Fibroblast of lung (primary cell): ENCODE measurements around the gene KIF6. TPM values are rescaled to one million over a fixed set of nuclear protein-coding genes. Genes with fewer than 3 reads are reported as not detected.

Source experiments
- DNase-seq, 2 donors: peaks; one replicate each; pipeline versions ENCODE4 v3.0.0 to v3.0.0-alpha.2; 2010; ENCODE audit warnings: low read depth in 2 of 2
- H2AFZ ChIP-seq: 2 replicates; pipeline ENCODE4 v1.5.1; 2012; ENCODE audit warnings: low read length, control low read depth, inconsistent platforms
- H3K27ac ChIP-seq: 2 replicates; pipeline ENCODE4 v1.5.1; 2011; ENCODE audit warnings: low read length, control low read depth; ENCODE audit not compliant: insufficient read depth
- H3K27me3 ChIP-seq: 2 replicates; pipeline ENCODE4 v1.5.1; 2011; ENCODE audit warnings: mild to moderate bottlenecking, low read length; ENCODE audit not compliant: control insufficient read depth, insufficient read depth
- H3K36me3 ChIP-seq: 2 replicates; pipeline ENCODE4 v1.5.1; 2011; ENCODE audit warnings: low read length; ENCODE audit not compliant: control insufficient read depth, insufficient read depth
- H3K4me1 ChIP-seq: 2 replicates; pipeline ENCODE4 v1.5.1; 2011; ENCODE audit warnings: low read length; ENCODE audit not compliant: control insufficient read depth, insufficient read depth; ENCODE audit errors: extremely low read depth
- H3K4me2 ChIP-seq: 2 replicates; pipeline ENCODE4 v1.5.1; 2011; ENCODE audit warnings: low read length, control low read depth; ENCODE audit not compliant: insufficient read depth; ENCODE audit errors: extremely low read depth
- H3K4me3 ChIP-seq, 4 experiments: fragments of 200-600 bp in 1 of 4; sonication (generic) in 1 of 4; replicated peaks in 1 of 4; 2 replicates each; pipeline ENCODE4 v1.5.1; 2011 to 2016; ENCODE audit warnings: low read length in 4 of 4, low read depth in 3 of 4, mild to moderate bottlenecking in 3 of 4, control low read depth in 2 of 4, inconsistent platforms in 1 of 4, mixed read lengths in 1 of 4; ENCODE audit not compliant: insufficient read depth in 1 of 4; ENCODE audit errors: control extremely low read depth in 1 of 4
- H3K79me2 ChIP-seq: 2 replicates; pipeline ENCODE4 v1.5.1; 2012; ENCODE audit warnings: mild to moderate bottlenecking, low read length, inconsistent platforms; ENCODE audit not compliant: control insufficient read depth, insufficient read depth
- H3K9ac ChIP-seq: 2 replicates; pipeline ENCODE4 v1.5.1; 2011; ENCODE audit warnings: mild to moderate bottlenecking, low read length, control low read depth; ENCODE audit not compliant: insufficient read depth
- H3K9me3 ChIP-seq: 2 replicates; pipeline ENCODE4 v1.5.1; 2012; ENCODE audit warnings: low read depth, low read length; ENCODE audit not compliant: control insufficient read depth, insufficient read depth
- H4K20me1 ChIP-seq: 2 replicates; pipeline ENCODE4 v1.5.1; 2011; ENCODE audit warnings: low read length; ENCODE audit not compliant: control insufficient read depth, insufficient read depth; ENCODE audit errors: extremely low read depth
- EZH2 ChIP-seq: IDR thresholded peaks from 2 replicates; pipeline ENCODE4 v1.5.1; 2012; ENCODE audit warnings: low read length, control low read depth, mild to moderate bottlenecking; ENCODE audit errors: missing control alignments
- polyA plus RNA-seq, 2 donors: library from polyadenylated mRNA; depleted of rRNA in 1 of 2; stranded (reverse) in 1 of 2; unstranded in 1 of 2; fragments of >200 nt; gene quantifications; 2 replicates each; pipeline ENCODE4 v1.2.1, GENCODE V29; 2011 to 2012; ENCODE audit warnings: missing spikeins in 1 of 2
- total RNA-seq: library from RNA; depleted of rRNA; stranded (reverse); fragments of >200 nt; gene quantifications from 2 replicates; pipeline ENCODE4 v1.2.1, GENCODE V29; 2014
- TF ChIP-seq, protein P1 (sequence below), 2 donors: IDR thresholded peaks in 1 of 2; conservative IDR thresholded peaks in 1 of 2; 1 replicate in 1 of 2; 2 replicates in 1 of 2; pipeline ENCODE4 v1.5.1; 2011 to 2012; ENCODE audit warnings: low read length in 2 of 2, control low read depth in 1 of 2, inconsistent platforms in 1 of 2, low read depth in 1 of 2, mild to moderate bottlenecking in 1 of 2

The KIF6 gene
- total and polyA plus RNA-seq, 2 donors (not counting 1 experiment from before 2014, with no cell fraction given) = 0.24 to 0.83 TPM

- Histone ChIP-seq H3K4me1 (peaks cover 2% of the 10 kb centered on the region), H3K27me3 (no peaks in the 10 kb centered on the region), H3K27ac (no peak overlapping the region), H2AFZ (no peak overlapping the region), H3K79me2 (no peaks in the 10 kb centered on the region), H4K20me1 (no peaks in the 10 kb centered on the region), H3K9ac (no peak overlapping the region), H3K4me2 (no peak overlapping the region), H3K36me3 (no peaks in the 10 kb centered on the region), H3K4me3 (no peak overlapping the region), H3K9me3 (no peaks in the 10 kb centered on the region)
- no peak for TF ChIP-seq EZH2
- TF ChIP-seq, protein P1, sequence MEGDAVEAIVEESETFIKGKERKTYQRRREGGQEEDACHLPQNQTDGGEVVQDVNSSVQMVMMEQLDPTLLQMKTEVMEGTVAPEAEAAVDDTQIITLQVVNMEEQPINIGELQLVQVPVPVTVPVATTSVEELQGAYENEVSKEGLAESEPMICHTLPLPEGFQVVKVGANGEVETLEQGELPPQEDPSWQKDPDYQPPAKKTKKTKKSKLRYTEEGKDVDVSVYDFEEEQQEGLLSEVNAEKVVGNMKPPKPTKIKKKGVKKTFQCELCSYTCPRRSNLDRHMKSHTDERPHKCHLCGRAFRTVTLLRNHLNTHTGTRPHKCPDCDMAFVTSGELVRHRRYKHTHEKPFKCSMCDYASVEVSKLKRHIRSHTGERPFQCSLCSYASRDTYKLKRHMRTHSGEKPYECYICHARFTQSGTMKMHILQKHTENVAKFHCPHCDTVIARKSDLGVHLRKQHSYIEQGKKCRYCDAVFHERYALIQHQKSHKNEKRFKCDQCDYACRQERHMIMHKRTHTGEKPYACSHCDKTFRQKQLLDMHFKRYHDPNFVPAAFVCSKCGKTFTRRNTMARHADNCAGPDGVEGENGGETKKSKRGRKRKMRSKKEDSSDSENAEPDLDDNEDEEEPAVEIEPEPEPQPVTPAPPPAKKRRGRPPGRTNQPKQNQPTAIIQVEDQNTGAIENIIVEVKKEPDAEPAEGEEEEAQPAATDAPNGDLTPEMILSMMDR (conservative IDR thresholded peaks at IDR 0.05 in 1 of 2, IDR thresholded peaks at IDR 0.05 in 1 of 2; ENCODE audit: low read depth in 1 of 2, low read length in 2 of 2) = no peak
- DNase-seq = no peak
Observed at GRCh38 chr6:39567091-39567490, 158.1 kb downstream of the KIF6 start.

DNA sequence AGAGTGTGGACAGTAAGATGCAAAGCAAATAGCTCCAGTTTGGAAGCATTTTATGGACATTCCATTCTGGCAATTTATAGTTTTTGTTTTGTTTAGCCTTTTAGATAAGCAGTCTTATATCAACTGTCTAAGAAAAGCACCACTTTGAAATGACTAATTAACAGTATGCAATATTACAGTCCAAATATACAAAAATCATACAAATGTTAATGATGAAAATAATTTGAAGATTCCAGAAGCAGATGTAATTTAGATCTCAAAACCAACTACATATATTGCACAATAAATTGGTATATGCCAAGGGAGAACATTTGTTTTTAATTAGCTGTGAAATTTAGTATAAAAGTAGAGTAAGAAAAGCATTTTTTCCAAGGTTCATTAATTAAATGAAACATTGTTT, 158.8 kb downstream of the KIF6 start:
- peak in 1 of 2 donors; percentile 49 for DNase-seq
- no peaks in the 10 kb centered on the region for H3K27me3 ChIP-seq
- no peak overlapping the region for H3K4me3 ChIP-seq
- H3K79me2 ChIP-seq = no peaks in the 10 kb centered on the region
- TF ChIP-seq, protein P1 (conservative IDR thresholded peaks at IDR 0.05 in 1 of 2, IDR thresholded peaks at IDR 0.05 in 1 of 2; ENCODE audit: low read depth in 1 of 2, low read length in 2 of 2) = no peak
- TF ChIP-seq EZH2 = no peak
- no peak overlapping the region for H3K4me2 ChIP-seq
- no peaks in the 10 kb centered on the region for H4K20me1 ChIP-seq
- no peaks in the 10 kb centered on the region for H3K36me3 ChIP-seq
- no peak overlapping the region for H3K9ac ChIP-seq
- H3K9me3 ChIP-seq = no peaks in the 10 kb centered on the region
- H3K27ac ChIP-seq = no peak overlapping the region
- H3K4me1 ChIP-seq = peaks cover 2% of the 10 kb centered on the region
- no peak overlapping the region for H2AFZ ChIP-seq

- no peak overlapping the region for H3K4me3 ChIP-seq
- no peak overlapping the region for H3K9ac ChIP-seq
- DNase-seq = no peak
- H3K36me3 ChIP-seq = no peaks in the 10 kb centered on the region
- H4K20me1 ChIP-seq = no peaks in the 10 kb centered on the region
- H3K9me3 ChIP-seq = no peaks in the 10 kb centered on the region
- TF ChIP-seq, protein P1 (conservative IDR thresholded peaks at IDR 0.05 in 1 of 2, IDR thresholded peaks at IDR 0.05 in 1 of 2; ENCODE audit: low read depth in 1 of 2, low read length in 2 of 2) = no peak
- no peak for TF ChIP-seq EZH2
- H3K4me1 ChIP-seq = peaks cover 2% of the 10 kb centered on the region
- no peak overlapping the region for H3K27ac ChIP-seq
- H3K4me2 ChIP-seq = no peak overlapping the region
- no peaks in the 10 kb centered on the region for H3K79me2 ChIP-seq
- H2AFZ ChIP-seq = no peak overlapping the region
- no peaks in the 10 kb centered on the region for H3K27me3 ChIP-seq
Observed at GRCh38 chr6:39565956-39566355, 159.3 kb downstream of the KIF6 start.
